GM12801 (cell line): ENCODE data around the gene ZNF454.

Source experiments
- TF ChIP-seq, protein P1 (sequence below): IDR thresholded peaks from one replicate; pipeline ENCODE4 v1.5.1; 2011; ENCODE audit warnings: control low read depth; ENCODE audit not compliant: insufficient read length; ENCODE audit errors: extremely low read depth

The ZNF454 gene

DNA sequence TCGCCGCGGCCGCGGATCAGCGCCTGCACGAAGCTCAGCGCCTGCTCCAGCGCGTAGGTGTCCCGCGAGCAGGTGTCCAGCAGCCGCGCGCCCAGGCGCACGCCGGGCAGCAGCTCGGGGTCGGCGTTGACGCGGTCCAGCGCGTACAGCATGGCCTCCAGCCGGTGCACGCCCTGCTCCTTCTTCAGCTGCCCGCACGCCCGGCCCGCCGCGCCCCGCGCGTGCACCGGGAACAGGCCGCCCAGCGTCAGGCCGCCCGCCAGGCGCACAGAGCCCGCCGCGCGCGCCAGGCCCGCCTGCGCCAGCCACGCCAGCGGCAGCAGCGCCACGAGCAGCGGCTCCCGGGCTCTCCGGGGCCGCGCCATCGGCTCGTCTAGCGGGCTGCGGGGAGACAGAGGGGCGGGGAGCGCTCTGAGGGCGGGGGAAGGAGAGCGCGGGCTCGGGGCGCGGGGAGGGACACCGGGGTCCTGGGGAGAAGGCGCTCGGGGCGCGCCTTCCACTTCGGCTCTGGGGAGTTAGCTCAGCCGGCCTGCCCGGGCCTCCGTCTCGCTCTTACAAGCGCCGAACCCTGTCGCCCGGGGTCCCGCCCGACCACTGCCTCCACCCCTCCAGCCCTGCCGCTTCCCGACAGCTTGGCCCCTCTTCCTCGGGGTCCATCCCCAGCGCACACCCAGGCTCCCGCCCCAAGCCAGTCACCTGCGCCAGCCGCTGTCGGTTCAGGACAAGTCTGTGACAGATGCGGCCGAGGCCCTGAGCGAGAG lies 53.8 kb downstream of the ZNF454 start, which contains the start of gene GRM6:
TSS of gene GRM6 (minus strand) at position 741 of the 761 bp plus-strand sequence. CDS start at position 365, 376 bp downstream.
- TF ChIP-seq, protein P1, sequence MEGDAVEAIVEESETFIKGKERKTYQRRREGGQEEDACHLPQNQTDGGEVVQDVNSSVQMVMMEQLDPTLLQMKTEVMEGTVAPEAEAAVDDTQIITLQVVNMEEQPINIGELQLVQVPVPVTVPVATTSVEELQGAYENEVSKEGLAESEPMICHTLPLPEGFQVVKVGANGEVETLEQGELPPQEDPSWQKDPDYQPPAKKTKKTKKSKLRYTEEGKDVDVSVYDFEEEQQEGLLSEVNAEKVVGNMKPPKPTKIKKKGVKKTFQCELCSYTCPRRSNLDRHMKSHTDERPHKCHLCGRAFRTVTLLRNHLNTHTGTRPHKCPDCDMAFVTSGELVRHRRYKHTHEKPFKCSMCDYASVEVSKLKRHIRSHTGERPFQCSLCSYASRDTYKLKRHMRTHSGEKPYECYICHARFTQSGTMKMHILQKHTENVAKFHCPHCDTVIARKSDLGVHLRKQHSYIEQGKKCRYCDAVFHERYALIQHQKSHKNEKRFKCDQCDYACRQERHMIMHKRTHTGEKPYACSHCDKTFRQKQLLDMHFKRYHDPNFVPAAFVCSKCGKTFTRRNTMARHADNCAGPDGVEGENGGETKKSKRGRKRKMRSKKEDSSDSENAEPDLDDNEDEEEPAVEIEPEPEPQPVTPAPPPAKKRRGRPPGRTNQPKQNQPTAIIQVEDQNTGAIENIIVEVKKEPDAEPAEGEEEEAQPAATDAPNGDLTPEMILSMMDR = no peak

DNA sequence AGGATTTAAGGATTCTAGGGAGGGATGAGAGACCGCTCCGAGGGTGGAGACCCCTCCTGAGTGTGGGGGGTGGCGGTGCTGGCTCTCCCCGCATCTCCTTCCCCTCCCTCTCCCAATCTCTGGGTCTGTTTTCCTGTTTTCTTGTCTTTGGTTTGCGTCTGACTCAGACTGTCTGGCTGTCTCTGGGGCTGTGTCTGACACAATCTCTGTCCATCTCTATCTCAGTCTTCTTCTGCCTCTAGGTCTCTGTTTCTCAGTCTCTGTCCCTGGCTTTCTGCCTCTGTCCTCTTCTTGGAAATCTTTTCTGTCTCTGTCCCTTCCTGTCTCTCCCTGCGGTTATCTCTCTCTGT lies 54.3 kb downstream of the ZNF454 start:
- TF ChIP-seq, protein P1 = no peak

DNA sequence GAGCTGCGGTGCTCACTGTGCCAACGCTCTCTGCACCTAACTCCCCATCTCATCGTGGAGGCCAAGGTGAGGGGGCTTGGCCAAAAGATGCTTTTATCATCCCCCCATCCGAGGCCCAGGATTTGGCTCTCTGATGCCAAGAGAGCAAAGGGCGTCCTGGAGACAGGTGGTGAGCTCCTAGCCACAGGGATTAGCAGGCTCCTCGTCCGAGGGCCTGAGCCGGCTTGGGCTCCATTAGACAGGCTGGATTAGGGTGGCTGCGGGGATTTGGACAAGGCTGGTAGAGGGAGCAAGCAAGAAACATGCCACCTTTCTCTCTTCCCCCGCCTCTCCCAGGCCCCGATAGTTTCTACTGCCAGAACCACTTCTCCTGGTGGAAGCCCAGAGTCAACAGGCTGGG lies 55.2 kb downstream of the ZNF454 start:
- TF ChIP-seq, protein P1 = no peak

DNA sequence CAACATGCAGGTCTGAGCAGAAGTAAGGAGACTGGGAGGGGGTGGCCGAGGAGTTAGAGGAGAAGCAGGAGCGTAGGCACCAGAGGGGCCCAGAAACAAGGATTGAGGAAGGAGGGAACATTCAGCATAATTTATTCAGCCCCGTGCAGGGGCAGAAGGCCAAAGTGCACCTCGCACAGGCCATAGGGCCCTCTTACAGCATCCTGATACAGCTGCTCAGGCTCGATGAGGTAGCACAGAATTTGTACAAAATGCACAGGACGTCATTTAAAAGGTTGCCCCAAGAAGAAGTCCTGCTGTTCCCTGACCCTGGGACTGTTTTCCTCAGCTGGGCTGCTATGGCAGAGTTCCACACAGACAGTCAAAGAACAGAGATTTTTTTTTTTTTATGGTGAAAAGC lies 56.2 kb downstream of the ZNF454 start:
- TF ChIP-seq, protein P1 = no peak

DNA sequence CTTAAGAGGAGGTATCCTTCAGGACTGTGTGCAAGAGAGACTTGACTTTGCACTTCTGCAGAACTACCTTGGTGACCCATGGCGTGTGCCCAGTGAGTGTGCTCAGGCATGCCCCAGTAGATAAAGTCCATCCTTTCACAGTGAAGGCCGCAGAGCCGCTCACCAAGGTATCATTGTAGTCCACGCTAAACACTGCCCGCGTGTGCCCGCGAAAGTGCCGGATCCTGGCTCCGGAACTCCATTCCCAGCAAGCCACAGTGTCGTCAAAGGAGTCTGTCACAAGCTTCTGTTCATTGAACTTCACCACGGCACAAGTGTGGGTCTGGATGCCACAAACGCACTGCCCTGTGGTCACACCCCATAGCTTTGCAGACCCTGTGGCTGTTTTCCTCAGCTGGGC lies 57.4 kb downstream of the ZNF454 start:
- TF ChIP-seq, protein P1 = no peak

DNA sequence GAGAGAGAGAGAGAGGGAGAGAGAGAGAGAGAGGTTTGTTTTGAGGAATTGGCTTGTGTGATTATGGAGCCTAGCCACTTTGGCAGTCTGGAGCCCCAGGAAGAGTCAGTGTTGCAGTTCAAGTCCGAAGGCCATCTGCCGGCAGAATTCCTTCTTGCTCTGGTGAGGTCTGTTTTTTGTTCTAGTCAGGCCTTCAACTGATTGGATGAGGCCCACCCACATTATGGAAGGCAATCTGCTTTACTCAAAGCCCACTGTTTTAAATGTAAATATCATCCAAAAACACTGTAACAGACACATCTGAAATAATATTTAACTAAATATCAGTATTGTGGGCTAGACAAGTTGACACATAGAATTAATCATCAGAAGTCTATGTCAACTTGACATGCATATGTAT lies 65.6 kb downstream of the ZNF454 start:
- TF ChIP-seq, protein P1 = no peak

DNA sequence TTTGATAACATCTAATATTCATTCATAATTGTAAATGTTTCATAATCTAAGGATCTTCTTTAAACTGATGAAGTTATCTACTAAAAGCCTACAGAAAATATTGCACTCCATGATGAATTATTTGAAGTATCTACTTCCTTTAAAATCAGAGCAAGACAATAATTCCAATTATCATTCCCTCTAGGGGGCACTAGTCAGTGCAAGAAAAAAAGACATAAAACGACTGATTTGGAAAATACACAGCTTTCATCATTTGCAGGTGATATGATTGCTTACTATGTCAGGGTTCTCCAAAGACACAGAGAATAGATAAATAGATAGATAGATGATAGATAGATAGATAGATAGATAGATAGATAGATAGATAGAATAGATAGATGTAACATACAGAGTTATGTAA lies 67.7 kb downstream of the ZNF454 start:
- TF ChIP-seq, protein P1 = no peak
